Common myeloid progenitor, CD34-positive (primary cell): ENCODE data around the gene MRPL55.

ENCODE experiments used
- CTCF ChIA-PET: fragments of 350-600 bp; sonication (Branson Sonifier 250); formaldehyde crosslinking; loops from one replicate; lab custom pipeline; 2021; ENCODE audit warnings: antibody characterized with exemption; lab: Charles Lee
- POLR2A ChIA-PET: fragments of 350-600 bp; sonication (Branson Sonifier 250); formaldehyde crosslinking; loops from one replicate; lab custom pipeline; 2021; ENCODE audit warnings: antibody characterized with exemption; lab: Charles Lee
- DNase-seq, 3 donors: peaks; one replicate each; pipeline versions ENCODE4 v3.0.0 to v3.0.0-alpha.2; 2013
- H3K27ac ChIP-seq, 2 experiments: 1 replicate in 1 of 2; 2 replicates in 1 of 2; pipeline ENCODE4 v1.7.0; 2013; ENCODE audit warnings: inconsistent platforms in 2 of 2, low read length in 2 of 2, mild to moderate bottlenecking in 2 of 2, low read depth in 1 of 2, moderate library complexity in 1 of 2; ENCODE audit not compliant: severe bottlenecking in 2 of 2, insufficient read depth in 1 of 2, poor library complexity in 1 of 2
- H3K27me3 ChIP-seq, 5 experiments: replicated peaks in 2 of 5; 1 replicate in 3 of 5; 2 replicates in 2 of 5; pipeline versions ENCODE4 v1.6.1 to v1.7.0; 2013; ENCODE audit warnings: low read length in 4 of 5, mild to moderate bottlenecking in 2 of 5, moderate library complexity in 2 of 5, inconsistent platforms in 1 of 5; ENCODE audit not compliant: insufficient read depth in 5 of 5, control insufficient read depth in 4 of 5
- H3K36me3 ChIP-seq, 4 experiments: 1 replicate in 2 of 4; 2 replicates in 2 of 4; pipeline versions ENCODE4 v1.6.1 to v1.7.0; 2013; ENCODE audit warnings: low read length in 3 of 4, control low read depth in 1 of 4, mild to moderate bottlenecking in 1 of 4; ENCODE audit not compliant: control insufficient read depth in 4 of 4, insufficient read depth in 4 of 4
- H3K4me1 ChIP-seq, 4 experiments: 1 replicate in 3 of 4; 2 replicates in 1 of 4; pipeline versions ENCODE4 v1.6.1 to v1.7.1; 2013; ENCODE audit warnings: low read length in 3 of 4, mild to moderate bottlenecking in 3 of 4, control low read depth in 1 of 4, inconsistent platforms in 1 of 4, moderate library complexity in 1 of 4; ENCODE audit not compliant: control insufficient read depth in 4 of 4, insufficient read depth in 4 of 4; ENCODE audit errors: control extremely low read depth in 1 of 4
- H3K4me3 ChIP-seq, 7 experiments: 1 replicate in 4 of 7; 2 replicates in 3 of 7; pipeline versions ENCODE4 v1.5.1 to v1.7.0; 2013; ENCODE audit warnings: mild to moderate bottlenecking in 7 of 7, low read length in 6 of 7, moderate library complexity in 6 of 7, inconsistent platforms in 2 of 7, low read depth in 2 of 7, control low read depth in 1 of 7; ENCODE audit not compliant: insufficient read depth in 4 of 7, control insufficient read depth in 1 of 7; ENCODE audit errors: extremely low read depth in 1 of 7
- H3K9me3 ChIP-seq, 5 experiments: 1 replicate in 4 of 5; 2 replicates in 1 of 5; pipeline versions ENCODE4 v1.6.1 to v1.7.1; 2013; ENCODE audit warnings: low read length in 4 of 5, mild to moderate bottlenecking in 2 of 5, inconsistent platforms in 1 of 5, low read depth in 1 of 5, moderate library complexity in 1 of 5; ENCODE audit not compliant: control insufficient read depth in 4 of 5, insufficient read depth in 2 of 5; ENCODE audit errors: control extremely low read depth in 1 of 5
- WGBS: methylation state at CpG from one replicate; pipeline ENCODE4 v1.1.5; 2013; ENCODE audit not compliant: insufficient coverage; 5-methylcytosine and 5-hydroxymethylcytosine counted together

MRPL55 gene

GRCh38 chr1:228139406-228139930 is 30.4 kb upstream of the MRPL55 start:
- Histone ChIP-seq H3K36me3 (peaks cover under 1 to 8% (median 2%) of the 10 kb centered on the region in 4 experiments), H3K9me3 (no peaks in the 10 kb centered on the region), H3K27me3 (peaks cover 0 to 2% (median 0%) of the 10 kb centered on the region in 5 experiments), H3K4me1 (peaks cover 4 to 44% (median 40%) of the 10 kb centered on the region in 4 experiments), H3K27ac (peak overlapping the region; percentile 87 to 95), H3K4me3 (peak overlapping the region; percentile 48 to 97 (median 90))
- DNase-seq: no peak
- 39% methylated on average over 22 of the region's 30 CpGs for WGBS
- CTCF ChIA-PET: interaction anchor here (1.1 to 12.8 kb wide), 2 partner anchors 26 to 39 kb away, joined by 3 to 136 read pairs; partner anchors contain the start of gene IBA57
- POLR2A ChIA-PET: interaction anchor here (0.7 to 1.8 kb wide), 2 partner anchors 26 to 32 kb away, joined by 3 to 7 read pairs; partner anchors contain the start of gene IBA57

- no peaks in the 10 kb centered on the region for H3K9me3 ChIP-seq
- H3K36me3 ChIP-seq: peaks cover 0 to 3% (median 0%) of the 10 kb centered on the region in 4 experiments
- H3K27ac ChIP-seq: no peak overlapping the region
- WGBS: no CpG with 5 or more reads among the region's 1 CpG
- no peak overlapping the region for H3K4me3 ChIP-seq
- peak in 2 of 3 donors; percentile 44 to 51 for DNase-seq
- POLR2A ChIA-PET: interaction anchor here (0.7 kb wide), 1 partner anchor 307 kb away, joined by 3 read pairs; no protein-coding TSS in a partner anchor
- CTCF ChIA-PET: interaction anchor here (0.7 to 12.8 kb wide), 5 partner anchors 11 to 72 kb away, joined by 3 to 136 read pairs (median 3); partner anchors contain the start of gene IBA57
- H3K27me3 ChIP-seq: peaks cover 0 to 2% (median 0%) of the 10 kb centered on the region in 5 experiments
- peaks cover 4 to 33% (median 29%) of the 10 kb centered on the region in 4 experiments for H3K4me1 ChIP-seq
Measured at GRCh38 chr1:228136901-228137300, 27.8 kb upstream of the MRPL55 start.

GRCh38 chr1:228134591-228134990 is 25.5 kb upstream of the MRPL55 start:
- 99% methylated on average over 11 of the region's 12 CpGs for WGBS
- POLR2A ChIA-PET: no interaction called here
- Histone ChIP-seq H3K4me1 (peaks cover 0 to 19% (median 17%) of the 10 kb centered on the region in 4 experiments), H3K36me3 (no peaks in the 10 kb centered on the region), H3K9me3 (no peaks in the 10 kb centered on the region), H3K27me3 (peaks cover 0 to 2% (median 0%) of the 10 kb centered on the region in 5 experiments), H3K27ac (no peak overlapping the region), H3K4me3 (no peak overlapping the region)
- CTCF ChIA-PET: interaction anchor here (0.7 to 12.8 kb wide), 2 partner anchors 22 to 31 kb away, joined by 3 to 136 read pairs; partner anchors contain the start of gene IBA57
- no peak for DNase-seq

- no peak overlapping the region for H3K4me3 ChIP-seq
- DNase-seq: no peak
- no peaks in the 10 kb centered on the region for H3K36me3 ChIP-seq
- H3K9me3 ChIP-seq: no peaks in the 10 kb centered on the region
- CTCF ChIA-PET: interaction anchor here (0.6 to 12.8 kb wide), 8 partner anchors 8 to 265 kb away, joined by 3 to 136 read pairs (median 5); partner anchors contain the start of gene IBA57
- POLR2A ChIA-PET: no interaction called here
- 100% methylated on average over 1 of the region's 2 CpGs for WGBS
- no peak overlapping the region for H3K27ac ChIP-seq
- peaks cover 0 to 5% (median 1%) of the 10 kb centered on the region in 4 experiments for H3K4me1 ChIP-seq
- H3K27me3 ChIP-seq: peaks cover 0 to 2% (median 0%) of the 10 kb centered on the region in 5 experiments
Measured at GRCh38 chr1:228131766-228132165, 22.7 kb upstream of the MRPL55 start.

GRCh38 chr1:228125185-228125584 is 16.1 kb upstream of the MRPL55 start:
- Histone ChIP-seq H3K4me1 (peaks cover 0 to 6% (median 0%) of the 10 kb centered on the region in 4 experiments), H3K9me3 (no peaks in the 10 kb centered on the region), H3K36me3 (no peaks in the 10 kb centered on the region), H3K4me3 (no peak overlapping the region), H3K27me3 (peaks cover 0 to 2% (median 0%) of the 10 kb centered on the region in 5 experiments), H3K27ac (no peak overlapping the region)
- ChIA-PET POLR2A (no interaction called here), CTCF (interaction anchor here (1.5 to 1.8 kb wide), 2 partner anchors 10 to 12 kb away, joined by 5 to 6 read pairs; no protein-coding TSS in a partner anchor)
- no peak for DNase-seq
- WGBS: 91% methylated on average over 5 of the region's 5 CpGs

- POLR2A ChIA-PET: no interaction called here
- CTCF ChIA-PET: interaction anchor here (0.8 to 2.0 kb wide), 5 partner anchors 9 to 120 kb away, joined by 3 to 7 read pairs (median 4); no protein-coding TSS in a partner anchor
- Histone ChIP-seq H3K9me3 (no peaks in the 10 kb centered on the region), H3K4me3 (no peak overlapping the region), H3K27me3 (peaks cover 0 to 2% (median 0%) of the 10 kb centered on the region in 5 experiments), H3K27ac (no peak overlapping the region), H3K36me3 (no peaks in the 10 kb centered on the region), H3K4me1 (peaks cover 0 to 6% (median 0%) of the 10 kb centered on the region in 4 experiments)
- no peak for DNase-seq
- WGBS: 90% methylated on average over 2 of the region's 2 CpGs
Measured at GRCh38 chr1:228123505-228123904, 14.4 kb upstream of the MRPL55 start.
